ENCODE results near the gene RBM3. TPM values are rescaled to one million over a fixed set of nuclear protein-coding genes. Genes with fewer than 3 reads are reported as not detected.

Gene RBM3
- total and polyA plus RNA-seq, 2 of the 4 experiments (the other 2 are of a cell fraction): 243 to 386 TPM

DNA sequence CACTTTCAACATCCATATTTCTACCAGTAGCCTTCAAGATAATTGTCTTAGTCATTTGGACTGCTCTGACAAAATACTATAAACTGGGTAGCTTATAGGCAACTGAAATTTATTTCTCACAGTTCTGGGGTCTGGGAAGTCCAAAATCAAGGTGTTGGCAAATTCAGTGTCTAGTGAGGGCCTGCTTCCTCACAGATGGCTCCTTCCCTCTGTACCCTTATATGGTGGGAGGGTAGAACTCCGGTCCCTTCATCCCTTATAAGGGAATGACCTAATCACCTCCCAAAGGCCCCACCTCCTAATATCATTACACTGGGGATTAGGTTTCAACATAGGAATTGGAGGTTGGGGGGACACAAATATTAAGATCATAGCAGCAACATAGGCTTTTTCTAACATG lies 42.1 kb upstream of the RBM3 start:
- Histone ChIP-seq H3K36me3 (ENCODE audit: control insufficient read depth, insufficient read depth, low read length) (peaks cover 2% of the 10 kb centered on the region; the same call in 1 of the 2 replicates), H3K9ac (ENCODE audit: low read depth, low read length) (no peak overlapping the region), H2AFZ (replicated peaks; ENCODE audit: low read length, poor library complexity) (no peak overlapping the region), H3K9me1 (ENCODE audit: insufficient read depth, low read length) (no peaks in the 10 kb centered on the region), H2BK20ac (ENCODE audit: low read depth, low read length) (no peak overlapping the region; the same call in 1 of the 2 replicates), H2BK5ac (ENCODE audit: low read depth, low read length, poor library complexity, severe bottlenecking) (no peak overlapping the region), H3K18ac (ENCODE audit: low read depth, low read length) (no peak overlapping the region), H3K4ac (ENCODE audit: low read depth, low read length) (no peak overlapping the region), H2BK15ac (ENCODE audit: low read depth, low read length) (no peak overlapping the region), H3K9me3 (ENCODE audit: control insufficient read depth, insufficient read depth, low read length) (no peaks in the 10 kb centered on the region; the same call in 1 of the 2 replicates), H3K14ac (replicated peaks; ENCODE audit: low read depth, low read length) (no peak overlapping the region), H4K8ac (ENCODE audit: low read depth in 2 of 2, low read length in 2 of 2) (peak overlapping the region in 1 of 2 experiments; percentile 83; a peak in 1 of 4 replicates), H4K20me1 (ENCODE audit: insufficient read depth, low read length) (no peaks in the 10 kb centered on the region), H3K79me1 (ENCODE audit: low read depth in 1 of 2, low read length in 2 of 2) (no peaks in the 10 kb centered on the region), H3K4me3 (ENCODE audit: insufficient read depth, low read depth, low read length) (no peak overlapping the region), H3K4me1 (ENCODE audit: control insufficient read depth, insufficient read depth, low read length) (0 out of 2 replicates have a peak, but pooled peaks cover 1% of the 10 kb centered on the region), H2BK120ac (ENCODE audit: low read depth, low read length) (no peak overlapping the region), H3K56ac (ENCODE audit: extremely low read depth, insufficient read depth, low read length) (no peak overlapping the region), H3K27ac (ENCODE audit: insufficient read depth, low read length) (no peak overlapping the region), H2AK5ac (ENCODE audit: low read depth, low read length) (no peak overlapping the region), H3K23ac (ENCODE audit: low read depth, low read length) (no peak overlapping the region), H4K5ac (ENCODE audit: low read depth, low read length) (no peak overlapping the region), H3K4me2 (ENCODE audit: low read depth, low read length) (no peak overlapping the region), H2AK9ac (replicated peaks; ENCODE audit: low read depth, low read length, poor library complexity) (no peak overlapping the region), H3K27me3 (ENCODE audit: control insufficient read depth, insufficient read depth, low read length) (no peaks in the 10 kb centered on the region), H4K91ac (ENCODE audit: insufficient read depth, low read depth, low read length) (no peak overlapping the region)
- in situ Hi-C loops (cut with MboI; ENCODE audit: low sequenced_read_pairs): no loop called here
- ATAC-seq (ENCODE audit: low read depth) (peak; percentile 14; the same call in 1 of the 2 replicates), DNase-seq (no peak)
- ChIA-PET CTCF (interaction anchor here (1.0 kb wide), 1 partner anchor 26 kb away, joined by 3 read pairs; no protein-coding TSS in a partner anchor), POLR2A (ENCODE audit: unreplicated experiment) (no interaction called here)
- no TSS peak for BruUV-seq (replicated peaks)
- TF ChIP-seq MXI1 (IDR thresholded peaks at IDR 0.05; ENCODE audit: borderline replicate concordance, low read depth, low read length): no peak
- TF ChIP-seq SMC3 (IDR thresholded peaks at IDR 0.05; ENCODE audit: low read depth, low read length): no peak
- TF ChIP-seq, protein P1, sequence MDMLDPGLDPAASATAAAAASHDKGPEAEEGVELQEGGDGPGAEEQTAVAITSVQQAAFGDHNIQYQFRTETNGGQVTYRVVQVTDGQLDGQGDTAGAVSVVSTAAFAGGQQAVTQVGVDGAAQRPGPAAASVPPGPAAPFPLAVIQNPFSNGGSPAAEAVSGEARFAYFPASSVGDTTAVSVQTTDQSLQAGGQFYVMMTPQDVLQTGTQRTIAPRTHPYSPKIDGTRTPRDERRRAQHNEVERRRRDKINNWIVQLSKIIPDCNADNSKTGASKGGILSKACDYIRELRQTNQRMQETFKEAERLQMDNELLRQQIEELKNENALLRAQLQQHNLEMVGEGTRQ (IDR thresholded peaks at IDR 0.05; ENCODE audit: low read depth, low read length): no peak
- dilution Hi-C loops (cut with HindIII; ENCODE audit: low sequenced_read_pairs, unreplicated experiment): no loop called here
- intact Hi-C loops (cut with micrococcal nuclease): no loop called here
- no CpG with 5 or more reads among the region's 1 CpG for WGBS, 2 experiments (ENCODE audit: extremely low coverage in 2 of 2, insufficient read length in 1 of 2)

Data from IMR-90 (cell line).